H9 (cell line): ENCODE results near the gene IFNAR2. TPM values are rescaled to one million over a fixed set of nuclear protein-coding genes. Genes with fewer than 3 reads are reported as not detected.

ENCODE experiments used
- DNase-seq: peaks from one replicate; pipeline ENCODE4 v3.0.0-alpha.2; 2017
- H2AFZ ChIP-seq: one replicate; pipeline ENCODE4 v1.6.1; 2013; ENCODE audit warnings: mild to moderate bottlenecking, low read length, control low read depth, moderate library complexity
- H2AK5ac ChIP-seq: 2 replicates; pipeline ENCODE4 v1.6.1; 2013; ENCODE audit warnings: low read length, control low read depth, mixed read lengths; ENCODE audit not compliant: insufficient read length
- H2BK120ac ChIP-seq: one replicate; pipeline ENCODE4 v1.6.1; 2013; ENCODE audit warnings: low read depth, mild to moderate bottlenecking, low read length, control low read depth, inconsistent platforms; ENCODE audit not compliant: poor library complexity, severe bottlenecking
- H2BK12ac ChIP-seq: 2 replicates; pipeline ENCODE4 v1.6.1; 2013; ENCODE audit warnings: low read length, control low read depth, mixed read lengths, low read depth; ENCODE audit not compliant: insufficient read length
- H2BK15ac ChIP-seq: 2 replicates; pipeline ENCODE4 v1.6.1; 2013; ENCODE audit warnings: low read depth, low read length, control low read depth
- H2BK20ac ChIP-seq: one replicate; pipeline ENCODE4 v1.6.1; 2013; ENCODE audit warnings: low read depth, mild to moderate bottlenecking, low read length, control low read depth, inconsistent platforms; ENCODE audit not compliant: poor library complexity, severe bottlenecking
- H2BK5ac ChIP-seq: 2 replicates; pipeline ENCODE4 v1.6.1; 2013; ENCODE audit warnings: low read length, control low read depth, mixed read lengths; ENCODE audit not compliant: insufficient read length
- H3K14ac ChIP-seq: 2 replicates; pipeline ENCODE4 v1.6.1; 2013; ENCODE audit warnings: low read length, control low read depth; ENCODE audit not compliant: insufficient read depth
- H3K18ac ChIP-seq: 2 replicates; pipeline ENCODE4 v1.6.1; 2013; ENCODE audit warnings: low read depth, mild to moderate bottlenecking, mixed read lengths, low read length, control low read depth; ENCODE audit not compliant: insufficient read length
- H3K23ac ChIP-seq: 2 replicates; pipeline ENCODE4 v1.6.1; 2013; ENCODE audit warnings: low read length, control low read depth, mixed read lengths, low read depth; ENCODE audit not compliant: insufficient read length
- H3K23me2 ChIP-seq: 2 replicates; pipeline ENCODE4 v1.6.1; 2013; ENCODE audit warnings: low read depth, mild to moderate bottlenecking, mixed read lengths, low read length, control low read depth; ENCODE audit not compliant: insufficient read length, poor library complexity, severe bottlenecking
- H3K27ac ChIP-seq: 2 replicates; pipeline ENCODE4 v1.5.1; 2013; ENCODE audit warnings: low read length, control low read depth, mixed read lengths, low read depth; ENCODE audit not compliant: insufficient read length
- H3K27me3 ChIP-seq: 2 replicates; pipeline ENCODE4 v1.6.1; 2013; ENCODE audit warnings: low read length, control low read depth, inconsistent platforms; ENCODE audit not compliant: insufficient read depth
- H3K4ac ChIP-seq: 2 replicates; pipeline ENCODE4 v1.6.1; 2013; ENCODE audit warnings: low read depth, mild to moderate bottlenecking, control low read depth, inconsistent platforms, low read length, moderate library complexity
- H3K4me1 ChIP-seq: 2 replicates; pipeline ENCODE4 v1.6.1; 2013; ENCODE audit warnings: low read length, control low read depth, inconsistent platforms; ENCODE audit not compliant: insufficient read depth
- H3K4me2 ChIP-seq: 2 replicates; pipeline ENCODE4 v1.6.1; 2013; ENCODE audit warnings: low read length, control low read depth, mixed read lengths; ENCODE audit not compliant: insufficient read length, insufficient read depth
- H3K56ac ChIP-seq: 2 replicates; pipeline ENCODE4 v1.6.1; 2013; ENCODE audit warnings: low read depth, mild to moderate bottlenecking, mixed read lengths, low read length, control low read depth; ENCODE audit not compliant: insufficient read length
- H3K79me1 ChIP-seq: 2 replicates; pipeline ENCODE4 v1.6.1; 2013; ENCODE audit warnings: low read depth, mild to moderate bottlenecking, moderate library complexity, low read length, control low read depth, inconsistent platforms; ENCODE audit not compliant: insufficient read depth, poor library complexity, severe bottlenecking
- H3K79me2 ChIP-seq: 2 replicates; pipeline ENCODE4 v1.6.1; 2013; ENCODE audit warnings: low read length, control low read depth, inconsistent platforms; ENCODE audit not compliant: insufficient read depth
- H3K9ac ChIP-seq: 2 replicates; pipeline ENCODE4 v1.6.1; 2013; ENCODE audit warnings: low read length, control low read depth, mixed read lengths; ENCODE audit not compliant: insufficient read length; ENCODE audit errors: extremely low read depth
- H3K9me3 ChIP-seq: one replicate; pipeline ENCODE4 v1.6.1; 2013; ENCODE audit warnings: low read depth, low read length, inconsistent platforms; ENCODE audit not compliant: control insufficient read depth
- H3T11ph ChIP-seq: one replicate; pipeline ENCODE4 v1.6.1; 2013; ENCODE audit warnings: mild to moderate bottlenecking, low read length, control low read depth, inconsistent platforms
- H4K20me1 ChIP-seq: one replicate; pipeline ENCODE4 v1.6.1; 2013; ENCODE audit not compliant: control insufficient read depth, insufficient read length, insufficient read depth
- H4K5ac ChIP-seq: 2 replicates; pipeline ENCODE4 v1.6.1; 2013; ENCODE audit warnings: low read depth, mild to moderate bottlenecking, mixed read lengths, low read length, control low read depth; ENCODE audit not compliant: insufficient read length
- H4K8ac ChIP-seq: replicated peaks from 2 replicates; pipeline ENCODE4 v1.6.1; 2013; ENCODE audit warnings: low read length, control low read depth, mixed read lengths, low read depth; ENCODE audit not compliant: insufficient read length
- H4K91ac ChIP-seq: 2 replicates; pipeline ENCODE4 v1.6.1; 2013; ENCODE audit warnings: low read depth, mild to moderate bottlenecking, moderate library complexity, mixed read lengths, low read length, control low read depth; ENCODE audit not compliant: insufficient read length
- H3K27ac Mint-ChIP-seq, 3 experiments: 2 replicates in 2 of 3; 3 replicates in 1 of 3; pipeline ENCODE4 v1.8.0; 2020 to 2021; ENCODE audit warnings: mixed read lengths in 3 of 3, mild to moderate bottlenecking in 1 of 3, moderate library complexity in 1 of 3
- H3K27me3 Mint-ChIP-seq: 2 replicates; pipeline ENCODE4 v1.8.0; 2021; ENCODE audit warnings: low read depth, mild to moderate bottlenecking, moderate library complexity, mixed read lengths
- H3K36me3 Mint-ChIP-seq, 3 experiments: 2 replicates in 2 of 3; 3 replicates in 1 of 3; pipeline ENCODE4 v1.8.0; 2020 to 2021; ENCODE audit warnings: low read depth in 3 of 3, mixed read lengths in 3 of 3; ENCODE audit not compliant: insufficient read depth in 1 of 3
- H3K4me1 Mint-ChIP-seq, 2 experiments: 2 replicates each; pipeline ENCODE4 v1.8.0; 2020; ENCODE audit warnings: mixed read lengths in 2 of 2
- H3K4me3 Mint-ChIP-seq, 2 experiments: 2 replicates in 1 of 2; 3 replicates in 1 of 2; pipeline ENCODE4 v1.8.0; 2020 to 2021; ENCODE audit warnings: mild to moderate bottlenecking in 2 of 2, mixed read lengths in 2 of 2, moderate library complexity in 1 of 2
- H3K9me3 Mint-ChIP-seq, 2 experiments: 2 replicates in 1 of 2; 3 replicates in 1 of 2; pipeline ENCODE4 v1.8.0; 2020; ENCODE audit warnings: mild to moderate bottlenecking in 2 of 2, mixed read lengths in 2 of 2, moderate library complexity in 1 of 2
- CTCF ChIP-seq: fragments of 200-600 bp; sonication (generic); conservative IDR thresholded peaks from 3 replicates; pipeline ENCODE4 v1.8.0; 2021; ENCODE audit warnings: antibody characterized with exemption, mild to moderate bottlenecking
- WGBS: extraction: QIAGEN DNeasy Blood & Tissue Kit; methylation state at CpG from one replicate; pipeline ENCODE4 v1.1.7; 2013; ENCODE audit warnings: missing lambda C conversion rate, low lambda C conversion rate, mixed read lengths; ENCODE audit not compliant: insufficient read length; ENCODE audit errors: extremely low coverage; 5-methylcytosine and 5-hydroxymethylcytosine counted together
- total RNA-seq: library from RNA; stranded (reverse); gene quantifications from 2 replicates; pipeline ENCODE4 v1.2.1, GENCODE V29; 2021

IFNAR2 gene
- total RNA-seq, 1 experiment from 2014 or later = 14.4 TPM

GRCh38 chr21:33255404-33255803 is 25.7 kb downstream of the IFNAR2 start:
- no CpG with 5 or more reads among the region's 1 CpG for WGBS
- no peak overlapping the region for H3K27ac Mint-ChIP-seq
- no peaks in the 10 kb centered on the region for H3K27me3 Mint-ChIP-seq
- DNase-seq = no peak
- TF ChIP-seq CTCF = no peak
- Histone ChIP-seq H3K18ac (no peak overlapping the region), H3K27ac (no peak overlapping the region), H3K79me1 (no peaks in the 10 kb centered on the region), H2AK5ac (no peak overlapping the region), H4K20me1 (no peaks in the 10 kb centered on the region), H3K4me2 (no peak overlapping the region), H3K27me3 (no peaks in the 10 kb centered on the region), H3K9me3 (no peaks in the 10 kb centered on the region), H3K9ac (no peak overlapping the region), H3K56ac (no peak overlapping the region), H2BK120ac (no peak overlapping the region), H3K4me1 (no peaks in the 10 kb centered on the region), H4K5ac (no peak overlapping the region), H2BK15ac (no peak overlapping the region), H3K79me2 (no peaks in the 10 kb centered on the region), H3K4ac (no peak overlapping the region), H2AFZ (no peak overlapping the region), H3K14ac (no peak overlapping the region), H3T11ph (no peak overlapping the region), H2BK12ac (no peak overlapping the region), H4K91ac (no peak overlapping the region), H2BK20ac (no peak overlapping the region), H3K23ac (no peak overlapping the region), H4K8ac (no peak overlapping the region), H2BK5ac (no peak overlapping the region), H3K23me2 (no peaks in the 10 kb centered on the region)
- no peaks in the 10 kb centered on the region for H3K4me1 Mint-ChIP-seq
- peaks cover 7 to 8% of the 10 kb centered on the region in 2 experiments; a peak in 4 of 5 replicates for H3K9me3 Mint-ChIP-seq
- H3K4me3 Mint-ChIP-seq = no peak overlapping the region
- peaks cover 35 to 76% (median 69%) of the 10 kb centered on the region in 3 experiments for H3K36me3 Mint-ChIP-seq
